HEK293 (cell line): ENCODE results near the gene GLRX.

Experiments used
- ATF2 ChIP-seq: fragments of 450-650 bp; formaldehyde crosslinking; IDR thresholded peaks from 2 replicates; pipeline ENCODE4 v1.5.1; 2016; ENCODE audit warnings: missing biosample characterization, missing genetic modification characterization, low read depth
- CTCF ChIP-seq: fragments of 450-650 bp; formaldehyde crosslinking; IDR thresholded peaks from 2 replicates; pipeline ENCODE4 v1.5.1; 2016; ENCODE audit warnings: missing biosample characterization, missing genetic modification characterization
- MZF1 ChIP-seq: fragments of 450-650 bp; formaldehyde crosslinking; IDR thresholded peaks from 2 replicates; pipeline ENCODE4 v1.5.1; 2017; ENCODE audit warnings: missing biosample characterization, missing genetic modification characterization, borderline replicate concordance
- REST ChIP-seq: fragments of 450-650 bp; formaldehyde crosslinking; IDR thresholded peaks from 2 replicates; pipeline ENCODE4 v1.5.1; 2016; ENCODE audit warnings: missing biosample characterization, missing genetic modification characterization
- TSHZ1 ChIP-seq: fragments of 450-650 bp; formaldehyde crosslinking; IDR thresholded peaks from 2 replicates; pipeline ENCODE4 v1.5.1; 2016; ENCODE audit warnings: missing biosample characterization, missing genetic modification characterization, borderline replicate concordance
- ZNF148 ChIP-seq: fragments of 450-650 bp; formaldehyde crosslinking; IDR thresholded peaks from 2 replicates; pipeline ENCODE4 v1.5.0; 2017; ENCODE audit warnings: missing biosample characterization, missing genetic modification characterization, borderline replicate concordance
- ZNF274 ChIP-seq, 2 experiments: fragments of 200-500 bp in 1 of 2; fragments of 450-650 bp in 1 of 2; sonication (Bioruptor generic) in 1 of 2; formaldehyde crosslinking in 1 of 2; IDR thresholded peaks; 2 replicates each; pipeline versions ENCODE4 v1.5.1 to v1.6.1; 2014 to 2016; ENCODE audit warnings: borderline replicate concordance in 1 of 2, inconsistent platforms in 1 of 2, low read length in 1 of 2, missing biosample characterization in 1 of 2, missing genetic modification characterization in 1 of 2
- ZNF548 ChIP-seq: fragments of 450-650 bp; formaldehyde crosslinking; IDR thresholded peaks from 2 replicates; pipeline ENCODE4 v1.5.1; 2016; ENCODE audit warnings: missing biosample characterization, missing genetic modification characterization
- ZNF629 ChIP-seq: fragments of 450-650 bp; formaldehyde crosslinking; IDR thresholded peaks from 2 replicates; pipeline ENCODE4 v1.5.1; 2017; ENCODE audit warnings: missing biosample characterization, missing genetic modification characterization
- ZNF785 ChIP-seq: fragments of 450-650 bp; formaldehyde crosslinking; IDR thresholded peaks from 2 replicates; pipeline ENCODE4 v1.5.1; 2016; ENCODE audit warnings: missing biosample characterization, missing genetic modification characterization
- ZSCAN5A ChIP-seq: fragments of 450-650 bp; formaldehyde crosslinking; IDR thresholded peaks from 2 replicates; pipeline ENCODE4 v1.5.1; 2016; ENCODE audit warnings: missing biosample characterization, missing genetic modification characterization

GRCh38 chr5:95803271-95804148 is 19.0 kb downstream of the GLRX start:
- TF ChIP-seq ATF2 (no peak), MZF1 (tag by site-specific recombination) (no peak), ZNF629 (tag by site-specific recombination) (no peak), CTCF (no peak), ZNF148 (tag by site-specific recombination) (no peak), TSHZ1 (no peak), ZSCAN5A (tag by site-specific recombination) (no peak), ZNF548 (no peak), REST (tag by site-specific recombination) (no peak), ZNF785 (tag by site-specific recombination) (no peak), ZNF274 (IDR thresholded peaks at IDR 0.05; ENCODE audit: low read length) (no peak), ZNF274 (tag by site-specific recombination; IDR thresholded peaks at IDR 0.05; ENCODE audit: borderline replicate concordance) (no peak)
